ENCODE results near the gene MAFB. TPM values are rescaled to one million over a fixed set of nuclear protein-coding genes. Genes with fewer than 3 reads are reported as not detected.
"Not testable (repeated sequence)": the region's sequence is repeated elsewhere in the genome, so short reads cannot be mapped to it uniquely, and the experiment has no call there.

The MAFB gene
- total RNA-seq: 10 to 100 TPM in 2 of 3 donors, 1 to 10 TPM in 1; 3.8 to 17.9 (median 17.7) TPM
- long read RNA-seq, donor 1, transcript MAFB-201 (1 exons, 3,393 nt): major isoform, 37 of 37 reads
- long read RNA-seq, donor 1, partial matches to known transcripts: 0 of 37 reads
- long read RNA-seq, donor 1, other reads (novel, unspliced or antisense): 0 of 37 reads
- long read RNA-seq, donor 2, transcript MAFB-201 (1 exons, 3,393 nt): major isoform, 6 of 6 reads
- long read RNA-seq, donor 2, partial matches to known transcripts: 0 of 6 reads
- long read RNA-seq, donor 2, other reads (novel, unspliced or antisense): 0 of 6 reads

DNA sequence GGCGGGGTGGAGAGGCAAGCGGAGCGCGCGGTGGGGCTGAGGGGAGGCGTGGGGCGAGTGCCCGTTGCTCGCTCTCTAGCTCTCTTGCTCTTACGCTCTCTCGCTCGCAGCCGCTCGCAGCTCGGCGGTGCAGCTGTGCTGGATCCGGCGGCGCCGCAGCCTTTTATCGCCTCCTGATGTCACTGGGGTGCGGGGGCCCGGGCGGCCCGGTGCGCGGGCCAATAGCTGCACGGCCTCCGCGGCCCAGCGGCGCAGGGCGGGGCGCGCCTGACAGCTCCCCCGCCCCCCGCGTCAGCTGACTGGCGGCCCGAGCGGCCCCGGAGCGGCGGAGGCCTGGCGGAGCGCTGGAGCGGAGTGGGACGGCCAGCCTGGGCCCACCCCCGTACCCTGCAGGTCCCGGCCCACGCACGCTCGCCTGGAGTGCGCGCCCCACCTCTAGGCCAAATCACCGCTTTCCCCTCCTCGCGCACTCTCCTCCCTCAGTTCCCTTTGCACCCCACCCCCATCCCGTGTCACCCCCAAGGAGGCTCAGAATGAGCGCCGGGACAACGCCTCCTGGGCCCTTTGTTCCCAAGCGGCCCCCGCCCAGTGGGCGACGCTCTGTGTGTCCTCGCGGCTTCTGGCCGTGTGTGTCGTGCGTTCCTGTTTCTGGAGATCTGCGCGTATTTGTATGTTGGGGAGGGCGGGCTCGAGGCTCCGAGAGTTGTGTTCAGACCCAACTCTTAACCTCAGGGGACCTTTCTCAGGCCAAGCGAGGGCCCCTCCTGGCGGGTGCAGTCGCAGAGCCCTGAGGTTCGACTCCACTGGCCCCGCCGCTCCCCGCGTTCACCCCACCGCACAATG lies at the start of gene MAFB:
Gene MAFB, minus strand, starts transcription at position 137 of the 843 bp plus-strand sequence. CDS start 386 bp downstream, outside the sequence.
- intact Hi-C loops (cut with DNase I, micrococcal nuclease): loop anchor here in 1 of 2 donors (10.0 kb wide), 1 partner anchor 425 kb away; no protein-coding TSS in a partner anchor
- Histone ChIP-seq H3K9me3 (no peaks in the 10 kb centered on the region), H3K4me1 (ENCODE audit: low read depth) (peaks cover 17% of the 10 kb centered on the region), H3K4me3 (peak within 1 kb of the TSS; percentile 10), H3K36me3 (ENCODE audit: low read depth) (no peaks in the 10 kb centered on the region)
- DNase-seq: peak; percentile 80 to 90 (median 87)
- TF ChIP-seq, protein P1, sequence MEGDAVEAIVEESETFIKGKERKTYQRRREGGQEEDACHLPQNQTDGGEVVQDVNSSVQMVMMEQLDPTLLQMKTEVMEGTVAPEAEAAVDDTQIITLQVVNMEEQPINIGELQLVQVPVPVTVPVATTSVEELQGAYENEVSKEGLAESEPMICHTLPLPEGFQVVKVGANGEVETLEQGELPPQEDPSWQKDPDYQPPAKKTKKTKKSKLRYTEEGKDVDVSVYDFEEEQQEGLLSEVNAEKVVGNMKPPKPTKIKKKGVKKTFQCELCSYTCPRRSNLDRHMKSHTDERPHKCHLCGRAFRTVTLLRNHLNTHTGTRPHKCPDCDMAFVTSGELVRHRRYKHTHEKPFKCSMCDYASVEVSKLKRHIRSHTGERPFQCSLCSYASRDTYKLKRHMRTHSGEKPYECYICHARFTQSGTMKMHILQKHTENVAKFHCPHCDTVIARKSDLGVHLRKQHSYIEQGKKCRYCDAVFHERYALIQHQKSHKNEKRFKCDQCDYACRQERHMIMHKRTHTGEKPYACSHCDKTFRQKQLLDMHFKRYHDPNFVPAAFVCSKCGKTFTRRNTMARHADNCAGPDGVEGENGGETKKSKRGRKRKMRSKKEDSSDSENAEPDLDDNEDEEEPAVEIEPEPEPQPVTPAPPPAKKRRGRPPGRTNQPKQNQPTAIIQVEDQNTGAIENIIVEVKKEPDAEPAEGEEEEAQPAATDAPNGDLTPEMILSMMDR (IDR thresholded peaks at IDR 0.05): no peak
- ATAC-seq: peak; percentile 85

DNA sequence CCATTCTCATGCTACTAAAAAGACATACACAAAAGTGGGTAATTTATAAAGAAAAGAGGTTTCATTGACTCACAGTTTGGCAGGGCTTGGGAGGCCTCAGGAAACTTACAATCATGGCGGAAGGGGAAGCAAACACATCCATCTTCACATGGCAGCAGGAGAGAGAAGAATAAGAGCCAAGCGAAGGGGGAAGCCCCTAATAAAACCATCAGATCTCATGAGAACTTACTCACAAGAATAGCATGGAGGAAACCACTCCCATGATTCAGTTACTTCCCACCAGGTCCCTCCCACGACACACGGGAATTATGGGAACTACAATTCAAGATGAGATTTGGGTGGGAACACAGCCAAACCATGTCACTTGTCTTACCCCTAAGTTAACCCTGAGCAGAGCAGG lies 47.4 kb upstream of the MAFB start:
- ATAC-seq; DNase-seq; H3K4me1 ChIP-seq (ENCODE audit: low read depth); H3K36me3 ChIP-seq (ENCODE audit: low read depth); H3K4me3 ChIP-seq; intact Hi-C loops (cut with DNase I, micrococcal nuclease); H3K9me3 ChIP-seq: not testable (repeated sequence)

DNA sequence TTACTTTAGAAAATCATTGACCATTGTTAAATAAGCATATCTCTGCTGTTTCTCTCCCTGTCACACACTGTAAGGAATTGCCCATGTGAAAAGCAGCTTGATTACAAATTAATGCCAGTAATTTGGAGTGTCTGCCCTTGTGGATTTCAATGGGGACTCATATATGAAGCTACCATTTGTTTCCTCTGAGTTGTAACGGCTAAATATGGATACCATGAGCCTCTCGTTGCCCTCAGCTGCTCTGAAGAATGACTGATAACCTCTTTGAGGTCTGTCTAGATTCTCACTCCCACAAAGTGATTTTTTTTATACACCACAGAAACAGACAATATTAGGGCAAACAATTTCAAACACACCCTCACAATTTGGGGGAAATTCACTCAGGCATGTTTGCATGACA lies 40.0 kb upstream of the MAFB start:
- TF ChIP-seq, protein P1 (IDR thresholded peaks at IDR 0.05): no peak
- intact Hi-C loops (cut with DNase I, micrococcal nuclease): no loop called here
- ATAC-seq (no peak), DNase-seq (no peak)
- no peaks in the 10 kb centered on the region for H3K36me3 ChIP-seq (ENCODE audit: low read depth)
- no peaks in the 10 kb centered on the region for H3K9me3 ChIP-seq
- no peaks in the 10 kb centered on the region for H3K4me1 ChIP-seq (ENCODE audit: low read depth)
- H3K4me3 ChIP-seq: no peak overlapping the region

DNA sequence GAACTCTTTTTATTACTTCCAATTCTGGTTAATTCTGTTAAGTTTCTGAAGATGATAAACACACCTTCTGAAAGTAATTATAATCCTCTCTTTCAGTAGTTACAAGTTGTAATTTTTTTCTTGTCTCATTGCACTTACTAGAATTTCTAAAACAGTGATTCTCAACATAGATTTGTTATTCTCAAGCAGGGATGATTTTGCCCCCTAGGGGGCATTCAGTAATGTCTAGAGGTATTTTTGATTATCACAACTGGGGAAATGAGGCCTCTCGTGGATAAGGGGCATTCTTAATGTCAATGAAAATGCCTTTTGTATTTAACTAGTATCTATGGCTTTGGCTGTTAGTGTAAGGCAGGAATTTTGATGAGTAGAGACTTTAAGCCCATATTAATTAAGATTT lies 39.4 kb upstream of the MAFB start:
- intact Hi-C loops (cut with DNase I, micrococcal nuclease): no loop called here
- TF ChIP-seq, protein P1 (IDR thresholded peaks at IDR 0.05): no peak
- H3K4me3 ChIP-seq: no peak overlapping the region
- ATAC-seq (no peak), DNase-seq (no peak)
- no peaks in the 10 kb centered on the region for H3K36me3 ChIP-seq (ENCODE audit: low read depth)
- H3K4me1 ChIP-seq (ENCODE audit: low read depth): no peaks in the 10 kb centered on the region
- no peaks in the 10 kb centered on the region for H3K9me3 ChIP-seq

DNA sequence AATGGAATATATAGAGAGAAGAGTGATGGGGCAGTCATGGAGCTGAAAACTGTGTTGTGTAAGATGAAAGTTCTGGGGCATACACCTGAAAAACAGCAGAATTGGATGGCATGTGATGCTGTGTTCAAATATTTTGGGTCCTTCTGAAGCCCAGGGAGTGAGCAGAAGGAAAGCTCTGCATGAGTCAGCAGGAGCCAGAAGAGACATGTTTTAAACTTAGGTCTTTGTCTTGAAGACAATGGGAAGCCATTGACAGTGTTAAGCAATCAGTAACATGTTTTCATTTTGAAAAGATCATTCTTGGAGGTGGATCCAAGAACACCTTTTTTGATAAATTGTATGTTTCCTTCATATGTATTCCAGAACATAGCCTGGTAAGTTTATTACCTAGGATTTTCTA lies 38.9 kb upstream of the MAFB start:
- intact Hi-C loops (cut with DNase I, micrococcal nuclease): no loop called here
- Histone ChIP-seq H3K9me3 (no peaks in the 10 kb centered on the region), H3K36me3 (ENCODE audit: low read depth) (no peaks in the 10 kb centered on the region), H3K4me3 (no peak overlapping the region), H3K4me1 (ENCODE audit: low read depth) (no peaks in the 10 kb centered on the region)
- ATAC-seq (no peak), DNase-seq (no peak)
- TF ChIP-seq, protein P1 (IDR thresholded peaks at IDR 0.05): no peak

DNA sequence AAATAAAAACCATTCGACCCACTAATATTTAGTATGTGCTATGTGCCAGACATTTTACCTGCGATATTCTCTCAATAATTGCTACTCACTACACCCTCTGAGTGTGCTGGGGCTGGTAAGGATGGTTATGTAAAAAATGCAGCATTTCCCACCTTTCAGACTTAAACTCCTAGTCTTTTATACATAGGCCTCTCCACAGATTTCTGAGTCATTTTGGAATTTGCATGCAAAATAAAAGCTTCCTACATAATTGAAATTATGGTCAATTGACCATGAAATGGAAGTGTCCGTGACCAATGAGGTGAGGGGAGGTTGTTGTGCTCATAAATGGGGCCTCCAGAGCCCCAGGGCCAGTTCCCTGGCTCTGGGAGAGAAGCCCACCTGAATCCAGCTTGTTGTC lies 37.7 kb upstream of the MAFB start:
- no peaks in the 10 kb centered on the region for H3K36me3 ChIP-seq (ENCODE audit: low read depth)
- H3K4me1 ChIP-seq (ENCODE audit: low read depth): no peaks in the 10 kb centered on the region
- DNase-seq: no peak
- H3K4me3 ChIP-seq: no peak overlapping the region
- intact Hi-C loops (cut with DNase I, micrococcal nuclease): no loop called here
- no peak for ATAC-seq
- TF ChIP-seq, protein P1 (IDR thresholded peaks at IDR 0.05): no peak
- no peaks in the 10 kb centered on the region for H3K9me3 ChIP-seq

Measured in mucosa of descending colon (tissue), 3 donors.